HG03457 (cell line): ENCODE data around the gene CAPN7.

ENCODE experiments used
- ATAC-seq: cut with Tn5 transposase; IDR thresholded peaks from one replicate; pipeline ENCODE4 v1.9.1; 2021; ENCODE audit warnings: moderate number of reproducible peaks; ENCODE audit not compliant: unreplicated experiment

The CAPN7 gene

DNA sequence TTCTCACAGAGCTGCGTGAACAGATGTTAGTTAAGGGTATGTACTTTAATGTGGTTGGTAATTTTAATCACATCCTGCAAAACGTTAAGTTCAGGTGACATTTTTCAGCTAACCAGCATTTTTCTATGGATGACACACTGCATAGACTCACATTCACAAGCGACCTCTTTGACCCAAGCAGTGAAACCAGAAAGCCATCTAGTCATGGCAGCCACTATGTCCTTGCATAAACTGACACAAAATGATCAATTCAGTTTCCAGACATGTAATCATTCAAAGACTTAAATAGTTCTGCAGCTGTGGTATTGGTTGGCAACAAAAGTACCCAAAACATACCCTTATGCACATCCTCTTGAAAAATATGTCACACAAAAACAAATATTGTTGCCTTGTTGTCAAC is 7.4 kb upstream of the CAPN7 start:
- ATAC-seq = no peak

DNA sequence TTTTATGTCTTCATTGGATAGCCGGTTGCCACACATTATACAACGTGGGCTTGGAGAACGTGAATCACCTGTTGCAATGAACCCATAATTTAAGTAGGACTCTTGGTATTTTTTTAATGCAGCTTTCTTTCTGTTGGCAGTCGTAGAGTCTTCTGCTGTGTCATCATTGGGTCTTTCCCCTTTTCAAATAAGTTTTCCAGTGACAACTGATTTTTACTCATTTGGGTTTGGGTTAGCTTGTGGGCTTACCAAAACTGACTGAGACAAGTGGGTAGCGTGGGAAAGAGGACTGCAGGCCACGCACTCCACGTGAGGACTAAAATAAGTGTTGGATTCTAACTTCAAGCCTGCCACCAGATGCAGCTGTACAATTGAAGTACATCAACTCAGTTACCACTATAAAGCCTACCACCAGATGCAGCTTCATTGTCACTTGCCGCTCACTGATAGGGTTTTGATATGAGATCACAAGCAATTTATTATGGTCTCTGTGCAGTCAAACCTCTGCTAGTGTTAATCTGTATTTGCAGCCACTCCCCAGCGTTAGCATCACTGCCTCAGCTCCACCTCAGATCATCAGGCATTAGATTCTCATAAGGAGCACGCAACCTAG is 6.4 kb upstream of the CAPN7 start:
- ATAC-seq = no peak

DNA sequence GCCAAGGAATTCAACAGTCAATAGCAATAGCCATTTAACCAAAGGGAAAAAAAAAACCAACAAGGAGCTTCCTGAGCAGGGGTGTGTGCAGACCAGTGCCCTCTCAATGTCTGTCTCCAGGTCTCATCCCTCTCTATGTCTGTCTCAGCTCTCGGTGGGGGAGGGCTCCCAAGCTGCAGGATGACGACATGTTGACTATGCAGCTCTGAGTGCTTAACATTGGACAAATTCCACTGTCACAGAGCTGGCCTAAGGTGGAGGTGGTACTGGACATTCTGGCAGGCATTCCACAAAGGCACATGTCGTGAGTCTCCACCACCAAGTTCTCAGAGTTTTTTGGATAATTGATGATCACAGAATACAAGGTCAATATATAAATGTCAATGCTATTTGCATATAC is 2.0 kb upstream of the CAPN7 start:
- no peak for ATAC-seq

GRCh38 chr3:15205482-15205933 is 538 bp upstream of the CAPN7 start:
- ATAC-seq = no peak

DNA sequence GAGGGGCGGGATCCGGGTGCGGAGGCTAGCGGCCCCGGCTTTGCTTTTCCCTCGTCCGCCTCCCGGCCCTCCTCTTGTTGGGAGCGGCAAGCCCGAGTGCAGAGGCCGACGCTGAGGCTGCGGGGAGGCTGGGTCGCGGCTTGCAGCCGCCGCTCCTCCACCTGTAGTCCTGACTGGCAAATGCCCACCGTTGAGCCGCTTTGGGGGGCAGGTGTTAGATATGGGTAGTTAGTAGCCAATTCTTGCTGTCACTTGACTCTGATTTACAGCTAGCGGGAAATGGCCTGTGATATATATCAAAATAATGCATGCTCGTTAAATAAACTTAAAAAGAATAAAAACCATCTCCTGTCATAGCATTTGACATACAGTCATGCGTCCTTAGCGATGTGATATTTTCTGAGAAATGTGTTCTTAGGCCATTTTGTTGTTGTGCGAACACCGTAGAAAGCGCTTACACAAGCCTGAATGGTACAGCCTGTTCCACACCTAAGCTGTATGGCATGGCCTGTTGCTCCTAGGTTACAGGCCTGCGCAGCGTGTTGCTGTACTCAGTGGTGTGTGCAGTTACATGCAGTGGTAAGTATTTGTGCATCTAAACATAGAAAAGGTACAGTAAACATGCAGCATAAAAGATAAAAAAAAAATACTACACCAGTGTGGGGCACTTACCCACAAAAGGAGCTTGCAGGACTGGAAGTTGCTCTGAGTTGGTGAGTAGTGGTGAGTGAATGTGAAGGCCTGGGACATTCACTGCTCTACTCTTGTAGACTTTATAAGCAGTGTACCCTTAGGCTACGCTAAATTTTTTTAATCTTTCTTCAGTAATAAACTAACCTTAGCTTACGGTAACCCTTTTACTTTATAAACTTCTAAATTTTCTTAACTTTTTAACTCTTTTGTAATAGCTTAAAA is 873 bp downstream of the CAPN7 start:
- no peak for ATAC-seq

DNA sequence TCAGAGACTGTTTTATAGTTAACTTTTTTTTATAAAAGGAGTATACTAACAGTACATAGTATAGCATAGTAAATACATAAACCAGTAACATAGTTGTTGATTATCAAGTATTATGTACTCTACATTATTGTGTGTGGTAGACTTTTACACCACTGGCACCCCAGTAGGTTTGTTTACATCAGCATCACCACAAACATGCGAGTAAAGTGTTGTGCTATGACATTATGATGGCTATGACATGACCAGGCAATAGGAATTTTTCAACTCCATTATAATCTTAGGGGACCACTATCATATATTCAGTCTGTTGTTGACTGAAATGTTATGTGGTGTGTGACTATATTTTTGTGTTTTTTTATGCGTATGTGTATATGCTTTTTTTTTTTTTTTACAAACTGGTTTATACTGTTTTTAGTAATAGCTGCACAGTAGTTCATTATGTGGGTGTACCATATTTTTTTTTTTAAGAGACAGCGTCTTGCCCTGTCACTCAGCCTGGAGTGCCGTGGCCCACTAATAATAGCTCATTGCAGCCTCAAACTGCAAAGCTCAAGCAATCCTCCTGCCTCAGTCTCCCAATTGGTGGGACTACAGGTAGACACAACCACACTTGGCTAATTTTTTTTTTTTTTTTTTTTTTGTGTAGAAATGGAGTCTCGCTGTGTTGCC is 1.9 kb downstream of the CAPN7 start:
- ATAC-seq = no peak

GRCh38 chr3:15211937-15212336 is 5.9 kb downstream of the CAPN7 start:
- ATAC-seq = no peak

DNA sequence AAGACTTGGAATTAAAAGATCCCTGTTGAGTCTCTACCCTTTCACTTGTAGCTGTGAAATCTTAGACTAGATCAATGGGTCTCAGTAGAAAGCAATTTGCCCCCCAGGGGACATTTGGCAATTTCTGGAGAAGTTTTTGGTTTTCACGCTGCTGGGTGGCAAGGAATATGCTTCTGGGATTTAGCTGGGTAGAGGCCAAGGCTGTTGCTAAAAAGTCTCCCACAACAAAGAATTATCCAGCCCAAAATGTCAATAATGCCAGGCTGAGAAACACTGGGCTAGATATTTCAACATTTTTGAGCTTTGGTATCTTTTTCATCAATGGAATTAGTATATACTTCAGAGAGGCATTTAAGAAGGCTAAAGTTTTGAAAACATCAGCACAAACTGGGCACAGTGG is 8.7 kb downstream of the CAPN7 start:
- no peak for ATAC-seq

DNA sequence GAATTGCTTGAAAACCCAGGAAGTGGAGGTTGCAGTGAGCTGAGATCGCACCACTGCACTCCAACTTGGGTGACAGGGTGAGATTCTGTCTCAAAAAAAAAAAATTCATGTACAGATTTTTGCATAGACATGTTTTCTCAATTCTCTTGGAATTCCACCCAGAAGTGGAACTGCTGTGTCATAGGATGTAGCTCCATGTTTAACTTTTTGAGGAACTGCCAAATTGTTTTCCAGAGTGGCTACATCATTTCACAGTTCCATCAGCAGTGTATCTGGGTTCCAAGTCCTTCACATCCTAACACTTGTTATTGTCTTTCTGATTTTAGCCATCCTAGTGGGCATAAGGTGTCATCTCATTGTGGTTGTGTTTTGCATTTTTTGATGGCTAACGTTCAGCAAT is 9.9 kb downstream of the CAPN7 start:
- no peak for ATAC-seq

GRCh38 chr3:15216501-15216900 is 10.5 kb downstream of the CAPN7 start:
- ATAC-seq = no peak

DNA sequence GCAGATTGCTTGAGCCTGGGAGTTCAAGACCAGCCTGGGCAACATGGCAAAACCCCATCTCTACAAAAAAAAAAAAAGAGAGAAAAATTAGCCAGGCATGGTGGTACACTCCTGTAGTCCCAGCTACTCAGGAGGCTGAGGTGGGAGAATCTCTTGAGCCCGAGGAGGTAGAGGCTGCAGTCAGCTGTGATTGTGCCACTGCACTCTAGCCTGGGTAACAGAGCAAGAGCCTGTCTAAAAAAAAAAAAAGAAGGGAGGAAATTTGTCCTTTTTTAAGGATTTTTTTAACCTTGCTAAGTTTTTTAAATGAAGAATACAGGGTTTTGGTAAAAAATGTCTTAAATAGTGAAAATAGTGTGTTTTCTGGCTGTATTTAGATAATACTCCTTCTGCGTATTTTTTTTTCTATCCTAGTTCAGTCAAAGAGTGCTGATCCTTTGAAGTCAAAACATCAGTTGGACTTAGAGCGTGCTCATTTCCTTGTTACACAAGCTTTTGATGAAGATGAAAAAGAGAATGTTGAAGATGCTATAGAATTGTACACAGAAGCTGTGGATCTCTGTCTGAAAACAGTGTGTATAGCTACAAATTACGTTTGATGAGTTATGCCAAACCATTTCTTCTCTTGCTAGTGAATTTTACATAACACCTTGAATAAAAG is 11.1 kb downstream of the CAPN7 start:
- ATAC-seq = no peak

DNA sequence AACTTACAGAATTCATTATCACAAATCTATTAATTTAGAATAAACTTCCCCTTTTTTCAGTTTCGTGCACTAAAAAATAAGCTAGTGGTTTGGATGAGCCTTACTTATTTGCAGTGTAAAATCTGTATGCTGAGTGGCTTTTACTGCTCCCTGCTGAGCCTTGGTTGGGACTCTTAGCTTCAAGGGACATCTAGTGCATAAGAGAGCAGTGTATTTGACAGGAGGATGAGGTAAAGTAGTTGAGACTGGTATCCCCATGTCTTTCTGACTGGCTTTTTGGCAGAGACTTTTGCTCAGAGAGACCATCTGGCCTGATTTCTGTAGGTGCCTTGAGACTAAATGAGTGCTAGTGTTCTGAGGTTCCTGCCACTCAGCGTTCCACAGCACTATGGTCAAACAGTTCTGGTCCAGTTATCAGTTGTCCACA is 11.8 kb downstream of the CAPN7 start:
- no peak for ATAC-seq

GRCh38 chr3:15218689-15219088 is 12.6 kb downstream of the CAPN7 start:
- ATAC-seq = no peak

DNA sequence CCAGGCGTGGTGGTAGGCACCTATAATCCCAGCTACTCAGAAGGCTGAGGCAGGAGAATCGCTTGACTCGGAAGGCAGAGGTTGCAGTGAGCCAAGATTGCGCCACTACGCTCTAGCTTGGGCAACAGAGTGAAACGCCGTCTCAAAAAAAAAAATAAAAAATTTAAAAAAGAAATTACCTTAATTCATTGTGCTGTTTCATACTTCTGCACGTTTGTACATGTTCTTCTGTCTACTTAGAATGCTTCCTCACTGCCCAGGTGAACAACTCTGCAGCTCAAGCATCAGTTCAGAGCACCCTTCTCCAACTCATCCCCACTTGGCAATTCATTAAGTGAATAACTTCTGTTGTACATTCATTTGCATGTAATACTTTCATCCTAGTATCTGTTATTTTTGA is 14.0 kb downstream of the CAPN7 start:
- ATAC-seq = no peak

DNA sequence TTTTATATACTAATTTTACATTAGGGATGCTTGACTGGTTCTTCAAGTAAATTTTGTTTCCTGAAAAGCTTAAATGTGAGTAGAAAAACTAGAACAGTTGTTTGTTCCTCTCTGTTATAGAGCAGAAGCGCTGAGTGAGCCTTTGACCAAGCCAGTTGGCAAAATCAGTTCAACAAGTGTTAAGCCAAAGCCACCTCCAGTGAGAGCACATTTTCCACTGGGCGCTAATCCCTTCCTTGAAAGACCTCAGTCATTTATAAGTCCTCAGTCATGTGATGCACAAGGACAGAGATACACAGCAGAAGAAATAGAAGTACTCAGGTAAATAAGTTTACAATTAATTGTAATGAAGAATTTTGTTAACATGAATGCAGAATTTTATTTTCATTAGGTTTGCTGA is 14.6 kb downstream of the CAPN7 start:
- ATAC-seq = no peak

DNA sequence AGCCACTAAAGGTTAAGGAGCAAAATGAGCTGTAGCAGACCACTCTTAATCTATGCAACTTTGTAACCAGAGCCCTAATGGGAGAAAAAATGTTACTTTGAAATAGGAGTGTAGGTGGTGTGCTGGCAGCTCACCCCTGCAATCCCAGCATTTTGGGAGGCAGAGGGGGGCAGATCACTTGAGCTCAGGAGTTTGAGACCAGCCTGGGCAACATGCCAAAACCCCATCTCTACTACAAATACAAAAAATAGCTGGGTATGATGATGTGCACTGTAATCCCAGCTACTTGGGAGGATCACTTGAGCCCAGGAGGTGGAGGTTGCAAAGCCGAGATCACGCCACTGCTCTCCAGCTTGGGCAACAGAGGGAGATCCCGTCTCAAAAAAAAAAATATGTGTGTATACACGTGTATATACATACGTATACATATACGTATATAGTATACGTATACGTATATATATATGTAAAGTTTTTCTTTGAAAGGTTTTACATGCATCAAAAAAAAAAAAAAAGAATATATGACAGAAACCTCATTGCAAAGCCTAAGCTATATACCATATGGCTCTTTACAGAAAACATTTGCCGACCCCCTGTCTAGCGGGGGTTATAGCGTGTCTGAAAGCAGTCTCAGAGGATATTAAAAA is 15.7 kb downstream of the CAPN7 start:
- no peak for ATAC-seq

- no peak for ATAC-seq
Observed at GRCh38 chr3:15223685-15224572, 17.9 kb downstream of the CAPN7 start.

DNA sequence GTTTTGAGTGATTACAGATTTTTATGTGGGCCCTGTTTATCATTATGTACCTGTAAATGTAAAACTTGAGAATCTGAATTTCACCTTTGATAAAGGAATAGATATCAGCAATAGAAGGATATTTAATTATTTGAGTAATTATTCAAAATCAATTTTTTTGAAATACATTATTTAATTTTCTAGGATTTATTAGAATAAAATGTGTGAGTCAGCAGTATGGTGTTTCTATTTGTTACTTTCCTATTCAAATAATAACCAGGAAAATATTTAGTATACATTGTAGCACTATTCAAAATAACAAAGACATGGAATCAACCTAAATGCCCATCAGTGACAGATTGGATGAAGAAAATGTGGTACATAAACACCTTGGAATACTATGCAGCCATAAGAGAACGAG is 22.1 kb downstream of the CAPN7 start:
- no peak for ATAC-seq

- no peak for ATAC-seq
Observed at GRCh38 chr3:15229262-15229661, 23.2 kb downstream of the CAPN7 start.

- no peak for ATAC-seq
Observed at GRCh38 chr3:15241341-15241740, 35.3 kb downstream of the CAPN7 start.
